Coronary artery (tissue), 2 donors: Measurements from ENCODE around the gene YAE1.

Experiments used
- DNase-seq: peaks from one replicate; pipeline ENCODE4 v3.0.0-alpha.2; 2017; ENCODE audit warnings: low spot score
- H3K27ac ChIP-seq, 2 donors: fragments of 200-600 bp; sonication (generic); one replicate each; pipeline ENCODE4 v1.5.1; 2016 to 2019
- H3K4me3 ChIP-seq: fragments of 200-600 bp; sonication (generic); 2 replicates; pipeline ENCODE4 v1.5.1; 2016; ENCODE audit warnings: mild to moderate bottlenecking, moderate library complexity
- CTCF ChIP-seq: fragments of 200-600 bp; sonication (generic); IDR thresholded peaks from one replicate; pipeline ENCODE4 v1.5.1; 2019; ENCODE audit warnings: antibody characterized with exemption

The YAE1 gene

GRCh38 chr7:39567294-39567693, 1.1 kb downstream of the YAE1 start:
- no peak overlapping the region for H3K27ac ChIP-seq
- H3K4me3 ChIP-seq = peak overlapping the region; percentile 87
- TF ChIP-seq CTCF = no peak
- no peak for DNase-seq

- no peak for DNase-seq
- no peak overlapping the region for H3K4me3 ChIP-seq
- no peak for TF ChIP-seq CTCF
- H3K27ac ChIP-seq = no peak overlapping the region
These were observed 8.6 kb downstream of the YAE1 start for GRCh38 chr7:39574673-39575349.

- TF ChIP-seq CTCF = no peak
- Histone ChIP-seq H3K27ac (no peak overlapping the region), H3K4me3 (no peak overlapping the region)
- no peak for DNase-seq
These were observed 11.1 kb downstream of the YAE1 start for GRCh38 chr7:39577229-39577874.

- no peak for DNase-seq
- H3K4me3 ChIP-seq = no peak overlapping the region
- peak; percentile 51 for TF ChIP-seq CTCF
- no peak overlapping the region for H3K27ac ChIP-seq
These were observed 14.1 kb downstream of the YAE1 start for GRCh38 chr7:39580149-39580874.

GRCh38 chr7:39582536-39582935, 16.3 kb downstream of the YAE1 start:
- H3K27ac ChIP-seq = no peak overlapping the region
- no peak for DNase-seq
- no peak overlapping the region for H3K4me3 ChIP-seq
- no peak for TF ChIP-seq CTCF

GRCh38 chr7:39583539-39583938, 17.3 kb downstream of the YAE1 start:
- TF ChIP-seq CTCF = no peak
- Histone ChIP-seq H3K27ac (no peak overlapping the region), H3K4me3 (no peak overlapping the region)
- no peak for DNase-seq
